GM12878 (cell line): ENCODE results near the gene HIVEP3.

Experiments used
- EZH2 ChIP-seq: IDR thresholded peaks from 2 replicates; pipeline ENCODE4 v1.6.1; 2012; ENCODE audit warnings: low read depth, mild to moderate bottlenecking, control low read depth, inconsistent platforms, low read length, borderline replicate concordance; ENCODE audit not compliant: control insufficient read depth
- SPI1 ChIP-seq: IDR thresholded peaks from 2 replicates; pipeline ENCODE4 v1.6.1; 2011; ENCODE audit warnings: low read depth, mild to moderate bottlenecking, low read length, moderate library complexity, borderline replicate concordance; ENCODE audit not compliant: insufficient read depth
- TF ChIP-seq, protein P1 (sequence below): IDR thresholded peaks from 2 replicates; pipeline ENCODE4 v1.6.1; 2012; ENCODE audit warnings: low read depth, low read length, improper control_type of control experiment

DNA sequence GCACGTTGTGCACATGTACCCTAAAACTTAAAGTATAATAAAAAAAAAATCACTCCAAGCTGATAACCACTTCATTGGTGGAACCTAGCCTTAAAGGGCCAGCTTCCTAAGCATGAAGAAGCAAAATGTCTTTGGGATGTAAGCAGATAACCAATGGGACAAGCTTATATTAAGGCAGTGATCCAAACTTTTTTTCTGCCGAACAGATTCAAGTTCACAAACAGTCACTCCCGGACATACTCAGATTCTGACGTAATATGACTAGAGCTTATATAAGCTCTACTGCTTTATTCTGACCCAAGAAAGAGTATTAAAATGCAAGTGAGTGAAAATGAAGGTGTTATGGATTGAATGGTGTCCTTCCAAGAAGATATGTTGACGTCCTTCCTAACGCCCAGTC is 44.9 kb upstream of the HIVEP3 start:
- no peak for TF ChIP-seq EZH2
- no peak for TF ChIP-seq SPI1
- TF ChIP-seq, protein P1, sequence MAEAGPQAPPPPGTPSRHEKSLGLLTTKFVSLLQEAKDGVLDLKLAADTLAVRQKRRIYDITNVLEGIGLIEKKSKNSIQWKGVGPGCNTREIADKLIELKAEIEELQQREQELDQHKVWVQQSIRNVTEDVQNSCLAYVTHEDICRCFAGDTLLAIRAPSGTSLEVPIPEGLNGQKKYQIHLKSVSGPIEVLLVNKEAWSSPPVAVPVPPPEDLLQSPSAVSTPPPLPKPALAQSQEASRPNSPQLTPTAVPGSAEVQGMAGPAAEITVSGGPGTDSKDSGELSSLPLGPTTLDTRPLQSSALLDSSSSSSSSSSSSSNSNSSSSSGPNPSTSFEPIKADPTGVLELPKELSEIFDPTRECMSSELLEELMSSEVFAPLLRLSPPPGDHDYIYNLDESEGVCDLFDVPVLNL = no peak
